ENCODE data around the gene VIPAS39. TPM values are rescaled to one million over a fixed set of nuclear protein-coding genes. Genes with fewer than 3 reads are reported as not detected.

VIPAS39 gene
- total and polyA plus RNA-seq, 2 of the 13 experiments (the other 11 are each of a cell fraction or from before 2014, with no cell fraction given) = 13.3 to 21.5 TPM

GRCh38 chr14:77502109-77502782, 44.8 kb upstream of the VIPAS39 start (continued):
- TF ChIP-seq KIAA2018 (CRISPR knock-in tag; IDR thresholded peaks at IDR 0.05; ENCODE audit: borderline replicate concordance) (no peak), ZC3H13 (CRISPR knock-in tag; IDR thresholded peaks at IDR 0.05) (no peak), DMAP1 (CRISPR knock-in tag; IDR thresholded peaks at IDR 0.05) (peak; percentile 79; the same call in 1 of the 2 replicates), EED (CRISPR knock-in tag; IDR thresholded peaks at IDR 0.05) (no peak), HNF1A (IDR thresholded peaks at IDR 0.05; ENCODE audit: low read depth) (peak; percentile 66), HNF1A (CRISPR knock-in tag; IDR thresholded peaks at IDR 0.05; ENCODE audit: borderline replicate concordance) (no peak), TRIM22 (IDR thresholded peaks at IDR 0.05) (no peak), ETS1 (CRISPR knock-in tag; IDR thresholded peaks at IDR 0.05) (no peak), TFAP4 (IDR thresholded peaks at IDR 0.05; ENCODE audit: borderline replicate concordance, low read depth) (no peak), HMGA1 (CRISPR knock-in tag; conservative IDR thresholded peaks at IDR 0.05) (no peak), NFYB (CRISPR knock-in tag; IDR thresholded peaks at IDR 0.05) (no peak), ZNF10 (CRISPR knock-in tag; IDR thresholded peaks at IDR 0.05; ENCODE audit: borderline replicate concordance, low read depth) (no peak), ZNF446 (CRISPR knock-in tag; IDR thresholded peaks at IDR 0.05) (no peak), ZNF788 (CRISPR knock-in tag; IDR thresholded peaks at IDR 0.05; ENCODE audit: borderline replicate concordance) (no peak)
